Heart right ventricle (tissue), 16 donors: ENCODE results near the gene FRY. TPM values are rescaled to one million over a fixed set of nuclear protein-coding genes. Genes with fewer than 3 reads are reported as not detected.

Experiments used
- ATAC-seq, 8 donors: fragments of 200-7000 bp; cut with Tn5 transposase; one replicate each; pipeline ENCODE4 v1.9.1; 2020; ENCODE audit warnings: mild to moderate bottlenecking in 8 of 8, moderate library complexity in 8 of 8, moderate number of reproducible peaks in 1 of 8
- DNase-seq, 2 donors: peaks; one replicate each; pipeline ENCODE4 v3.0.0-alpha.2; 2020
- H3K27ac ChIP-seq, 10 donors: fragments of 200-600 bp; sonication (generic) in 2 of 10; one replicate each; pipeline versions ENCODE4 v1.5.0 to v1.8.0; 2020 to 2022; ENCODE audit warnings: mild to moderate bottlenecking in 3 of 10
- H3K27me3 ChIP-seq, 7 donors: fragments of 200-600 bp; one replicate each; pipeline ENCODE4 v1.8.0; 2021 to 2022; ENCODE audit warnings: mild to moderate bottlenecking in 2 of 7
- H3K36me3 ChIP-seq, 9 donors: fragments of 200-600 bp; sonication (generic) in 1 of 9; one replicate each; pipeline versions ENCODE4 v1.5.0 to v1.8.0; 2020 to 2022; ENCODE audit warnings: mild to moderate bottlenecking in 2 of 9
- H3K4me1 ChIP-seq, 9 donors: fragments of 200-600 bp; sonication (generic) in 1 of 9; one replicate each; pipeline versions ENCODE4 v1.5.0 to v1.8.0; 2020 to 2022; ENCODE audit warnings: mild to moderate bottlenecking in 4 of 9
- H3K4me3 ChIP-seq, 10 donors: fragments of 200-600 bp; sonication (generic) in 2 of 10; one replicate each; pipeline versions ENCODE4 v1.5.0 to v1.8.0; 2020 to 2022; ENCODE audit warnings: mild to moderate bottlenecking in 7 of 10, moderate library complexity in 2 of 10
- H3K9me3 ChIP-seq, 11 donors: fragments of 200-600 bp in 10 of 11; sonication (generic) in 2 of 11; one replicate each; pipeline versions ENCODE4 v1.5.0 to v1.8.0; 2013 to 2022; ENCODE audit warnings: mild to moderate bottlenecking in 2 of 11, control low read depth in 1 of 11, moderate library complexity in 1 of 11
- WGBS, 2 donors: extraction: QIAGEN DNeasy Blood & Tissue Kit; methylation state at CpG; one replicate each; pipeline ENCODE4 v1.1.7; 2013; ENCODE audit warnings: inconsistent platforms in 1 of 2; 5-methylcytosine and 5-hydroxymethylcytosine counted together
- intact Hi-C, 10 donors: fragments of 100-400 bp; cut with DNase I; formaldehyde crosslinking; loops; one replicate each; pipeline versions ENCODE4 v1.11.1 to v1.14.2; 2022
- polyA plus RNA-seq, 2 donors: library from polyadenylated mRNA; stranded (reverse); fragments of 200-250 nt; gene quantifications; one replicate each; pipeline ENCODE4 v1.2.3, GENCODE V29; 2013
- total RNA-seq, 10 donors: library from RNA; stranded (reverse); fragmentation: NEBNext Ultra II Directional in 3 of 10; extraction: Animal tissue kit (Norgen Biotek cat#: 25700) in 3 of 10; gene quantifications; one replicate each; pipeline versions ENCODE4 v1.2.1 to v1.2.4, GENCODE V29; 2021 to 2023
- TF ChIP-seq, protein P1 (sequence below), 9 donors: fragments of 200-600 bp; sonication (generic) in 2 of 9; IDR thresholded peaks; one replicate each; pipeline versions ENCODE4 v1.5.0 to v1.8.0; 2021 to 2022; ENCODE audit warnings: antibody characterized with exemption in 9 of 9, mild to moderate bottlenecking in 5 of 9, moderate library complexity in 1 of 9
- donor health status: Arrhythmogenic right ventricular cardiomyopathy.
- donor health status: ischemic (EF 13 %, LVEDD 7.1; RV severe dilation, severe dysfunction).
- donor health status: healthy with polysubstance abuse.
- donor health status: DM: no; HTN: yes; CAD: no.
- donor health status: DM: no; HTN: no; CAD: no.
- donor health status: ischemic (EF 25% LVEDD 6.9; RV normal size, moderate dysfunction).
- donor health status: ischemic (EF 25% LVEDD 5.7; RV mildly dilated, moderate dysfunction).
- donor health status: healthy.
- donor health status: DM: yes; HTN: yes; CAD: no.
- donor health status: Ischemic cardiomyopathy.
- donor health status: ischemic (EF 35%, LVEDD 5.7; RV mildly dilated, moderate dysfunction).
- donor health status: nonischemic (EF 11% LVEDD 7.7; RV severe dilation, severe dysfunction).
- donor health status: DM: yes; HTN: yes; CAD: no.
- donor health status: PGD.
- donor health status: ischemic (EF 29% LVEDD 5.4; RV normal size, mild dysfunction).
- donor health status: nonischemic (EF 23%, LVEDD 6.1; RV moderate dilation, normal function).

The FRY gene
- total and polyA plus RNA-seq, 12 donors: 24.9 to 268 (median 207) TPM

DNA sequence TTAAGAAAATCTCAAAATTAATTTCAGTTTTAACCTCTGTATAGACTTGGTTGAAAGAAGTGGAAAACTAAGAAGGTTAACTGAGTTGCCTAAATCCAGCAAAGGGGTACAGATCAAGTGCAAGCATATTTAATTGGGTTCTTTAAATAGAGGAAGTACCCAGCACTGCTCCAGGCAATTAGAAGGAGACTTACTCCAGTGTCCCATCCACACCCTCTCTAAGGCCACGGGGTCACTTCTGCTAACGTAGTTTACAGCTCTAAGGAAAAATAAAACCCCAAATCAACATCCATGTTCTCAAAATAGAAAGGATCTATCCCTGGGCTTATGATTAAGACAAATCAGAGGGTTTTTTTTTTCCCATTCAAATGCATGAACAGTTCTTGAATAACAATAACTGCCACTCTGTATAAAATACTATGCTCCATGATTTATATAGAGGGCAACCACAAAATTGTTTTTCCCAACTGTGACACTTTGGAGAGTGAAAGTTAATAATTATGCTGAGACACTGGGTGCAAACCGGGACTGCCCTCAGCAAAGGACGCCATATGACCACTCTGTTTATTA is 4.6 kb downstream of the FRY start:
- Histone ChIP-seq H3K9me3 (no peaks in the 10 kb centered on the region), H3K4me3 (no peak overlapping the region), H3K4me1 (peaks cover 0 to 65% (median 39%) of the 10 kb centered on the region in 9 donors), H3K36me3 (peaks cover 0 to 13% (median 0%) of the 10 kb centered on the region in 9 donors), H3K27me3 (no peaks in the 10 kb centered on the region), H3K27ac (peak overlapping the region in 4 of 10 donors; percentile 1 to 11 (median 10))
- DNase-seq: peak in 1 of 2 donors; percentile 33
- peak in 6 of 8 donors; percentile 25 to 50 (median 40) for ATAC-seq
- WGBS, 2 donors: 54 to 62% methylated on average over 4 of the region's 4 CpGs
- intact Hi-C loops: loop anchor here in 1 of 10 donors (10.0 kb wide), 1 partner anchor 99 kb away; no protein-coding TSS in a partner anchor
- TF ChIP-seq, protein P1, sequence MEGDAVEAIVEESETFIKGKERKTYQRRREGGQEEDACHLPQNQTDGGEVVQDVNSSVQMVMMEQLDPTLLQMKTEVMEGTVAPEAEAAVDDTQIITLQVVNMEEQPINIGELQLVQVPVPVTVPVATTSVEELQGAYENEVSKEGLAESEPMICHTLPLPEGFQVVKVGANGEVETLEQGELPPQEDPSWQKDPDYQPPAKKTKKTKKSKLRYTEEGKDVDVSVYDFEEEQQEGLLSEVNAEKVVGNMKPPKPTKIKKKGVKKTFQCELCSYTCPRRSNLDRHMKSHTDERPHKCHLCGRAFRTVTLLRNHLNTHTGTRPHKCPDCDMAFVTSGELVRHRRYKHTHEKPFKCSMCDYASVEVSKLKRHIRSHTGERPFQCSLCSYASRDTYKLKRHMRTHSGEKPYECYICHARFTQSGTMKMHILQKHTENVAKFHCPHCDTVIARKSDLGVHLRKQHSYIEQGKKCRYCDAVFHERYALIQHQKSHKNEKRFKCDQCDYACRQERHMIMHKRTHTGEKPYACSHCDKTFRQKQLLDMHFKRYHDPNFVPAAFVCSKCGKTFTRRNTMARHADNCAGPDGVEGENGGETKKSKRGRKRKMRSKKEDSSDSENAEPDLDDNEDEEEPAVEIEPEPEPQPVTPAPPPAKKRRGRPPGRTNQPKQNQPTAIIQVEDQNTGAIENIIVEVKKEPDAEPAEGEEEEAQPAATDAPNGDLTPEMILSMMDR (IDR thresholded peaks at IDR 0.05): no peak

DNA sequence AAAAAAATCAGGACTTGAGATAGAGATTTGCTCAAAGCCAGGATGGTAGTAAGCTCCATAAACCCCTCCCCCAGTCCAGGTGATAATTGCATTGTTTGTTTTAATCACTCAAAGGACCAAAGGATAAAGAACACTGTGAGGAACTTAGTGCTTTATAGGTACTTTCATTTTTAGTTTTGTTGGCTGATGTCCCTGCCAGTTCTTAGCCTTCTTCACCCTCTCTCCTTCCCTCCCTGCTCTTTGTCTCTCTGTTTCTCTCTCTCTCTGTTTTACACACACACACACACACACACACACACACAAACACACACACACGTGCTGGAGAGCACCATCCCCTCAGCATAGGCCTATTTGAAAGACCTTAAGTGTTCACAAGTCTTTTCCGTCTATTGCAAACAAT is 5.2 kb downstream of the FRY start:
- WGBS, 2 donors: 41 to 51% methylated on average over 2 of the region's 2 CpGs
- Histone ChIP-seq H3K36me3 (peaks cover 0 to 13% (median 0%) of the 10 kb centered on the region in 9 donors), H3K4me3 (no peak overlapping the region), H3K27me3 (no peaks in the 10 kb centered on the region), H3K27ac (peak overlapping the region in 4 of 10 donors; percentile 8 to 39 (median 11)), H3K9me3 (no peaks in the 10 kb centered on the region), H3K4me1 (peaks cover 0 to 64% (median 36%) of the 10 kb centered on the region in 9 donors)
- intact Hi-C loops: loop anchor here in 1 of 10 donors (10.0 kb wide), 1 partner anchor 98 kb away; no protein-coding TSS in a partner anchor
- TF ChIP-seq, protein P1 (IDR thresholded peaks at IDR 0.05): no peak
- peak in 4 of 8 donors; percentile 4 to 56 (median 29) for ATAC-seq
- no peak for DNase-seq

DNA sequence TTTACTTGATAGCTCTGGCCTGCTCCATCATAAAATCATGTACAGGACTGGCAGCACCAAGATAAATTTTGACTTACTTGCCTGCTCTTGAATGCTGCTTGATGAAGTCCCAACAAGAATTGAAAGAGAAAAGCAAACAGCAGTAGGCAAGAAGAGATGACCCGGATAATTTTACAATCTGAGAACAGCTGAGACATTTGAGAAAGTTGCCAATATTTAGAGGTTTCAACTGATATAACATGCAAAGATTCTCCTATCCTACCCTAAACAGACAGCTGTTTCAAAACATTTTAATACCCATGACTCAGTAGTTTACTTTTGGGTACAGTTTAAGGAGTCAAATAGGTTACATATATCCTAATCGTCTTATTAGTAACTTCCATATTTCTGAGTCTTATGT is 5.9 kb downstream of the FRY start:
- peaks cover 0 to 70% (median 31%) of the 10 kb centered on the region in 9 donors for H3K4me1 ChIP-seq
- intact Hi-C loops: loop anchor here in 1 of 10 donors (10.0 kb wide), 1 partner anchor 97 kb away; no protein-coding TSS in a partner anchor
- H3K27me3 ChIP-seq: no peaks in the 10 kb centered on the region
- H3K4me3 ChIP-seq: no peak overlapping the region
- TF ChIP-seq, protein P1 (IDR thresholded peaks at IDR 0.05): no peak
- DNase-seq (no peak), ATAC-seq (no peak)
- peaks cover 0 to 13% (median 0%) of the 10 kb centered on the region in 9 donors for H3K36me3 ChIP-seq
- WGBS, 2 donors: 40 to 55% methylated on average over 2 of the region's 2 CpGs
- no peaks in the 10 kb centered on the region for H3K9me3 ChIP-seq
- H3K27ac ChIP-seq: peak overlapping the region in 3 of 10 donors; percentile 16 to 39 (median 27)

DNA sequence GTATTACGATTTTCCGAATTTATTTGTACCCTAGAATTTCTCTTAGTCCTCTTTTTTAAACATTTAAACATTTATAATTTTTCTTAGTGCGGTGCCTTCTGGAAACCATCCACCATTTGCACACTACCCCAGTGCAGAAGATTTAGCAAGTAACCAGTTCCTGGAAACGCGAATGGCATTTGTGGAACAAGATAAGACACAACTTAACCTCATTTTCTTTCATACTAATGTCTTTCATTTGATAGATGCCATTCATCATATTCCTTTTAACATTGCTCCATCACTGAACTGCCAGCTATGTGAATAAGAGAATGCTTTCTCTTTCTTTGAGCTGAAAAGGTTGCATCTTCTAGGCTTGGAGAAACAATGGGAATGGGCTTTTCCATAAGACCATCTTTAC is 6.8 kb downstream of the FRY start:
- TF ChIP-seq, protein P1 (IDR thresholded peaks at IDR 0.05): no peak
- no peak overlapping the region for H3K27ac ChIP-seq
- H3K36me3 ChIP-seq: peaks cover 0 to 13% (median 0%) of the 10 kb centered on the region in 9 donors
- no peaks in the 10 kb centered on the region for H3K27me3 ChIP-seq
- no peak overlapping the region for H3K4me3 ChIP-seq
- 83 to 88% methylated on average over 5 of the region's 5 CpGs for whole genome bisulfite sequencing, 2 donors
- DNase-seq (no peak), ATAC-seq (no peak)
- intact Hi-C loops: loop anchor here in 1 of 10 donors (10.0 kb wide), 1 partner anchor 96 kb away; no protein-coding TSS in a partner anchor
- no peaks in the 10 kb centered on the region for H3K9me3 ChIP-seq
- H3K4me1 ChIP-seq: peaks cover 0 to 75% (median 31%) of the 10 kb centered on the region in 9 donors
